Astrocyte (in vitro differentiated cells and primary cell): ENCODE measurements around the gene OIP5. TPM values are rescaled to one million over a fixed set of nuclear protein-coding genes. Genes with fewer than 3 reads are reported as not detected.
A peak's percentile ranks its signal among the peaks of the same experiment; 100 is the strongest.

Experiments
- DNase-seq: peaks from one replicate; pipeline ENCODE4 v3.0.0-alpha.2; 2010; ENCODE audit warnings: low read depth
- FAIRE-seq: peaks from 2 replicates; lab custom pipeline; 2011; peaks lifted over from hg19 to GRCh38; lab: Jason Lieb, UNC
- H2AFZ ChIP-seq: 2 replicates; pipeline ENCODE4 v1.6.0; 2012; ENCODE audit warnings: low read depth, low read length, inconsistent platforms
- H3K27ac ChIP-seq: 2 replicates; pipeline ENCODE4 v1.5.1; 2011; ENCODE audit warnings: low read depth, low read length, inconsistent platforms
- H3K27me3 ChIP-seq: 2 replicates; pipeline ENCODE4 v1.6.0; 2011; ENCODE audit warnings: low read length, inconsistent platforms; ENCODE audit not compliant: insufficient read depth
- H3K36me3 ChIP-seq: 2 replicates; pipeline ENCODE4 v1.5.1; 2011; ENCODE audit warnings: low read length, inconsistent platforms; ENCODE audit not compliant: insufficient read depth
- H3K4me1 ChIP-seq: 2 replicates; pipeline ENCODE4 v1.5.1; 2011; ENCODE audit warnings: low read length, inconsistent platforms; ENCODE audit not compliant: insufficient read depth
- H3K4me2 ChIP-seq: 2 replicates; pipeline ENCODE4 v1.6.0; 2012; ENCODE audit warnings: low read length, inconsistent platforms
- H3K4me3 ChIP-seq: 2 replicates; pipeline ENCODE4 v1.5.1; 2011; ENCODE audit warnings: low read depth, mild to moderate bottlenecking, low read length, inconsistent platforms; ENCODE audit not compliant: insufficient read depth
- H3K79me2 ChIP-seq: 2 replicates; pipeline ENCODE4 v1.6.0; 2012; ENCODE audit warnings: mild to moderate bottlenecking, low read length, inconsistent platforms; ENCODE audit not compliant: insufficient read depth
- H3K9ac ChIP-seq: 2 replicates; pipeline ENCODE4 v1.6.0; 2012; ENCODE audit warnings: mild to moderate bottlenecking, low read length, inconsistent platforms
- H3K9me3 ChIP-seq: 2 replicates; pipeline ENCODE4 v1.5.1; 2012; ENCODE audit warnings: low read depth, mild to moderate bottlenecking, low read length, inconsistent platforms; ENCODE audit not compliant: insufficient read depth
- H4K20me1 ChIP-seq: 2 replicates; pipeline ENCODE4 v1.6.0; 2012; ENCODE audit warnings: low read length, inconsistent platforms; ENCODE audit not compliant: insufficient read depth
- H3K27ac Mint-ChIP-seq: one replicate; pipeline ENCODE4 v1.8.0; 2021; ENCODE audit warnings: mild to moderate bottlenecking, mixed read lengths; ENCODE audit not compliant: unreplicated experiment
- H3K27me3 Mint-ChIP-seq: one replicate; pipeline ENCODE4 v1.8.0; 2021; ENCODE audit warnings: low read depth, mixed read lengths; ENCODE audit not compliant: unreplicated experiment
- H3K36me3 Mint-ChIP-seq: one replicate; pipeline ENCODE4 v1.8.0; 2021; ENCODE audit warnings: low read depth, mixed read lengths; ENCODE audit not compliant: unreplicated experiment
- H3K4me1 Mint-ChIP-seq: one replicate; pipeline ENCODE4 v1.8.0; 2021; ENCODE audit warnings: low read depth, mixed read lengths; ENCODE audit not compliant: unreplicated experiment
- H3K4me3 Mint-ChIP-seq: one replicate; pipeline ENCODE4 v1.8.0; 2021; ENCODE audit warnings: mild to moderate bottlenecking, moderate library complexity, mixed read lengths; ENCODE audit not compliant: unreplicated experiment
- H3K9me3 Mint-ChIP-seq: one replicate; pipeline ENCODE4 v1.8.0; 2021; ENCODE audit warnings: mild to moderate bottlenecking, mixed read lengths; ENCODE audit not compliant: unreplicated experiment
- EZH2 ChIP-seq: IDR thresholded peaks from 2 replicates; pipeline ENCODE4 v1.6.1; 2012; ENCODE audit warnings: mild to moderate bottlenecking, low read length, inconsistent platforms; ENCODE audit not compliant: insufficient read depth
- total RNA-seq: library from RNA; stranded (reverse); gene quantifications from 2 replicates; pipeline ENCODE4 v1.2.1, GENCODE V29; 2021
- TF ChIP-seq, protein P1 (sequence below): IDR thresholded peaks from 2 replicates; pipeline ENCODE4 v1.5.1; 2011; ENCODE audit warnings: low read depth, mild to moderate bottlenecking, inconsistent platforms, low read length, moderate library complexity; ENCODE audit not compliant: insufficient read depth

OIP5 gene
- total RNA-seq, 1 donor from 2014 or later = 1.7 TPM

DNA sequence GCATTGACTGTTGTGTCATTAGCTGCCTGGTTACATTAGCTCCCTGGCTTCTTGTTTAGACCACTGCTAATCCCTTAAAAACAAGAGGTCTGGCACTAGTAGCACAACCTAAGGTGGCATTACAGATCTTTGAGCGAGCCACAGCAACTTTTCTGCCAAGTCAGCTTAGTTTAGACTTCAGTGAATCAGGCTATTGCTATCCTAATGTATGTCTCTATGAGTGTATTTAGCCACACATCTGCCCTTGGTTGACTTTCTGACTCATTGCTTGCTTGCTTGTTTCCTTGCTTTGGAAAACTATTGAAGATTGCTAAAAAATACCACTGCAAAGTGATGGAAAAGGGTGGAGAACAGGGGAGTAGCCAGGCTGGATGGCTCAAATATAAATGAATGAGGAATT, 51.2 kb downstream of the OIP5 start:
- no peak overlapping the region for H3K27ac ChIP-seq
- DNase-seq = peak; percentile 88
- peak; percentile 26 for FAIRE-seq
- H3K9me3 ChIP-seq = no peaks in the 10 kb centered on the region
- Mint-ChIP-seq H3K27me3 (no peaks in the 10 kb centered on the region), H3K4me1 (peaks cover 15% of the 10 kb centered on the region), H3K9me3 (no peaks in the 10 kb centered on the region), H3K27ac (peak overlapping the region; percentile 10), H3K4me3 (peak overlapping the region; percentile 7), H3K36me3 (peaks cover 5% of the 10 kb centered on the region)
- TF ChIP-seq, protein P1, sequence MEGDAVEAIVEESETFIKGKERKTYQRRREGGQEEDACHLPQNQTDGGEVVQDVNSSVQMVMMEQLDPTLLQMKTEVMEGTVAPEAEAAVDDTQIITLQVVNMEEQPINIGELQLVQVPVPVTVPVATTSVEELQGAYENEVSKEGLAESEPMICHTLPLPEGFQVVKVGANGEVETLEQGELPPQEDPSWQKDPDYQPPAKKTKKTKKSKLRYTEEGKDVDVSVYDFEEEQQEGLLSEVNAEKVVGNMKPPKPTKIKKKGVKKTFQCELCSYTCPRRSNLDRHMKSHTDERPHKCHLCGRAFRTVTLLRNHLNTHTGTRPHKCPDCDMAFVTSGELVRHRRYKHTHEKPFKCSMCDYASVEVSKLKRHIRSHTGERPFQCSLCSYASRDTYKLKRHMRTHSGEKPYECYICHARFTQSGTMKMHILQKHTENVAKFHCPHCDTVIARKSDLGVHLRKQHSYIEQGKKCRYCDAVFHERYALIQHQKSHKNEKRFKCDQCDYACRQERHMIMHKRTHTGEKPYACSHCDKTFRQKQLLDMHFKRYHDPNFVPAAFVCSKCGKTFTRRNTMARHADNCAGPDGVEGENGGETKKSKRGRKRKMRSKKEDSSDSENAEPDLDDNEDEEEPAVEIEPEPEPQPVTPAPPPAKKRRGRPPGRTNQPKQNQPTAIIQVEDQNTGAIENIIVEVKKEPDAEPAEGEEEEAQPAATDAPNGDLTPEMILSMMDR = no peak
- TF ChIP-seq EZH2 = no peak
- H4K20me1 ChIP-seq = peaks cover 10% of the 10 kb centered on the region
- H3K9ac ChIP-seq = no peak overlapping the region
- peaks cover 24% of the 10 kb centered on the region for H3K79me2 ChIP-seq
- no peaks in the 10 kb centered on the region for H3K27me3 ChIP-seq
- peak overlapping the region; percentile 37 for H3K4me2 ChIP-seq
- H2AFZ ChIP-seq = no peak overlapping the region
- no peak overlapping the region for H3K4me3 ChIP-seq
- peaks cover 28% of the 10 kb centered on the region for H3K36me3 ChIP-seq
- H3K4me1 ChIP-seq = peaks cover 23% of the 10 kb centered on the region

DNA sequence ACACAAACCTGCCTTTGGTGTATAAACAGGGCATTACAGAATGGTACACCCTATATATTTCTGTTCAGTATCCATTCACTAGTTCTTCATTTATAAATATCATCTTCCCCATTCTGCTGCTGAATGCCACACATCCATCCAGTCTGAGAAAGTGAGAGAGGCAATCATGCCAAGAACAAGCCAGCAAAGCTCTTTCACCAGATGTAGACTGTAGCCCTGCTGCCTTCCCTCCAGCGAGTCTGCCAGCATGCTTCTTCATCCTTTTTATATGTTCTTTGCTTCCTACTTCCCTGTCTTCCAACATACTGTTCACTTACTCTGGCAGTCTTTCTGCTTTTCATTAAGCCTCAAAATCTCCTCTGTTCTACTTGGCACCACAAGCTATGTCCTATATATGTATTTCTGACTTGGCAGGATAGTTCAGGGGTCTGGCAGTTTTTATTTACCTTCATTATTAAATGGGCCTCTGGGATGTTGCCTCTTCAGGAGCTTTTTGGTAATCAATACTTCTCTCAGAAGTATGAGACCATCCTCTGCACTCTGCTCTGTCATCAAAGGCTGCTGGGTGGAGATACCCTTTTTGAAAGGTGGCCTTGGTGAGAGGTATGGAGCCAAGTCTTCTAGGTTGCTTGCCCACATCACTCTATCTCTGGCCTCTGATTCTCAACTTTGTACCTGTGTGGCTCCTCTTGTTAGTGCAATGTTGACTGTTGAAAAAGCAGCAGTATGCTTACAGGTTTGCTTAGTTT, 52.7 kb downstream of the OIP5 start:
- no peaks in the 10 kb centered on the region for H3K27me3 Mint-ChIP-seq
- peaks cover 5% of the 10 kb centered on the region for H3K36me3 Mint-ChIP-seq
- Histone ChIP-seq H3K9ac (no peak overlapping the region), H3K4me2 (no peak overlapping the region), H3K27me3 (no peaks in the 10 kb centered on the region), H3K27ac (no peak overlapping the region), H2AFZ (no peak overlapping the region), H3K4me3 (no peak overlapping the region), H3K4me1 (peaks cover 16% of the 10 kb centered on the region), H3K36me3 (peaks cover 24% of the 10 kb centered on the region), H3K79me2 (peaks cover 9% of the 10 kb centered on the region), H3K9me3 (no peaks in the 10 kb centered on the region), H4K20me1 (peaks cover 1% of the 10 kb centered on the region)
- DNase-seq (no peak), FAIRE-seq (no peak)
- no peak overlapping the region for H3K4me3 Mint-ChIP-seq
- no peaks in the 10 kb centered on the region for H3K9me3 Mint-ChIP-seq
- no peak overlapping the region for H3K27ac Mint-ChIP-seq
- TF ChIP-seq EZH2 = no peak
- TF ChIP-seq, protein P1 = no peak
- peaks cover 7% of the 10 kb centered on the region for H3K4me1 Mint-ChIP-seq

DNA sequence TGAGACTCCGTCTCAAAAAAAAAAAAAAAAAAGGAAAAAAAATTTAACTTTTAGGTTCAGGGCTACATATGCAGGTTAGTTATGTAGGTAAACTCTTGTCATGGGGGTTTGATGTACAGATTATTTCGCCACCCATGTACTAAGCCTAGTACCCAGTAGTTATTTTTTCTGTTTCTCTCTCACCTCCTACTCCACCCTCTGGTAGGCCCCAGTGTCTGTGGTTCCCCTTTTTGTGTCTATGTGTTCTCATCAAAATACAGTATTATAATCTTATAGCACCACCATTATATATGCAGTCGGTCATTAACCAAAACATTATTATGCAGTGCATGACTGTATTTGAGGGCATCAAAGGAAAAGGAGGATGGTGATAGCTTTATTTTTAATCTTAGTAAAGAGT, 54.1 kb downstream of the OIP5 start:
- no peak overlapping the region for H3K27ac Mint-ChIP-seq
- no peak for FAIRE-seq
- H3K4me3 Mint-ChIP-seq = no peak overlapping the region

More for the DNA sequence above, 54.1 kb downstream of the OIP5 start:
- peaks cover 5% of the 10 kb centered on the region for H3K36me3 Mint-ChIP-seq
- H3K9ac ChIP-seq = no peak overlapping the region
- H4K20me1 ChIP-seq = no peaks in the 10 kb centered on the region
- H3K27me3 Mint-ChIP-seq = no peaks in the 10 kb centered on the region
- no peak for DNase-seq
- H3K4me1 ChIP-seq = peaks cover 14% of the 10 kb centered on the region
- peaks cover 4% of the 10 kb centered on the region for H3K4me1 Mint-ChIP-seq
- H3K9me3 ChIP-seq = no peaks in the 10 kb centered on the region
- no peaks in the 10 kb centered on the region for H3K9me3 Mint-ChIP-seq
- H3K27ac ChIP-seq = no peak overlapping the region
- H3K36me3 ChIP-seq = peaks cover 28% of the 10 kb centered on the region
- no peak overlapping the region for H3K4me2 ChIP-seq
- H3K4me3 ChIP-seq = no peak overlapping the region
- H2AFZ ChIP-seq = no peak overlapping the region
- no peaks in the 10 kb centered on the region for H3K27me3 ChIP-seq
- no peaks in the 10 kb centered on the region for H3K79me2 ChIP-seq
- no peak for TF ChIP-seq EZH2
- TF ChIP-seq, protein P1 = no peak
